Measurements from ENCODE around the gene ZFPM1.

The ZFPM1 gene

GRCh38 chr16:88458039-88458772 lies 5.1 kb downstream of the ZFPM1 start:
- H3K27ac ChIP-seq = no peak overlapping the region
- no peak for TF ChIP-seq CTCF (IDR thresholded peaks at IDR 0.05)
- no peak for TF ChIP-seq ZFX (IDR thresholded peaks at IDR 0.05; ENCODE audit: borderline replicate concordance)

- TF ChIP-seq ZFX (IDR thresholded peaks at IDR 0.05; ENCODE audit: borderline replicate concordance) (no peak), CTCF (IDR thresholded peaks at IDR 0.05) (no peak)
- no peak overlapping the region for H3K27ac ChIP-seq
These were observed 5.7 kb downstream of the ZFPM1 start for GRCh38 chr16:88458773-88459235.

GRCh38 chr16:88459366-88460073 lies 6.4 kb downstream of the ZFPM1 start:
- no peak overlapping the region for H3K27ac ChIP-seq
- TF ChIP-seq CTCF (IDR thresholded peaks at IDR 0.05) (no peak), ZFX (IDR thresholded peaks at IDR 0.05; ENCODE audit: borderline replicate concordance) (no peak)

GRCh38 chr16:88460496-88461330 lies 7.6 kb downstream of the ZFPM1 start:
- TF ChIP-seq CTCF (IDR thresholded peaks at IDR 0.05) = no peak
- TF ChIP-seq ZFX (IDR thresholded peaks at IDR 0.05; ENCODE audit: borderline replicate concordance) = no peak
- no peak overlapping the region for H3K27ac ChIP-seq

- H3K27ac ChIP-seq = no peak overlapping the region
- no peak for TF ChIP-seq ZFX (IDR thresholded peaks at IDR 0.05; ENCODE audit: borderline replicate concordance)
- no peak for TF ChIP-seq CTCF (IDR thresholded peaks at IDR 0.05)
These were observed 8.5 kb downstream of the ZFPM1 start for GRCh38 chr16:88461331-88462269.

- TF ChIP-seq ZFX (IDR thresholded peaks at IDR 0.05; ENCODE audit: borderline replicate concordance) = no peak
- no peak for TF ChIP-seq CTCF (IDR thresholded peaks at IDR 0.05)
- no peak overlapping the region for H3K27ac ChIP-seq
These were observed 9.3 kb downstream of the ZFPM1 start for GRCh38 chr16:88462396-88462795.

Data from 22Rv1 (cell line).